ENCODE data around the gene EZR. TPM values are rescaled to one million over a fixed set of nuclear protein-coding genes. Genes with fewer than 3 reads are reported as not detected.

EZR gene
- total RNA-seq, 1 donor from 2014 or later, result 260 TPM

DNA sequence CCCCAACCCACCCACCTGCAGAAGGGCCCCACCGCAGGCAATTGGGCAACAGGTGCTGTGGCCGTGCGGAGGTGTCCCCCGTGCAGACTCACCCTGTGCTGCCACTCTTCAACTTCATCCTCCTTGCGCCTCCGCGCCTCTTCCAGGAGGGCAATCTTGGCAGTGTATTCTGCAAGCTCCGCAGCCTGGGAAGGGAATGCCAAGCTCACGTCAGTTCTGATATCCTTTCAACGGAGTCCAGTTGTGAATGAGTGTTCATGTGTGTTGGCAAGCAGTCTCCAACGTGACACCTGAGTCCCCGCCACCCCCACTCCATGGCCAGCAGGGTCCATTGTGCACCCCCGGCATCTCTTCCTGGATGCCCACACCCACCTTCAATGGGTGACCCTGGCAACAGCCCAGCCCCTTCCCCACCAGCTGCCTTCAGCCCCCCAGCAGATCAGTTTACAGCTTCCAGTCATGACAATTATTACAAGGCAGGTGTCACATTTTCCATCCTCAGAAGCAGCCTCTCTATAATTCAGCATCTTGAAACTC, 49.9 kb downstream of the EZR start:
- TF ChIP-seq, protein P1, sequence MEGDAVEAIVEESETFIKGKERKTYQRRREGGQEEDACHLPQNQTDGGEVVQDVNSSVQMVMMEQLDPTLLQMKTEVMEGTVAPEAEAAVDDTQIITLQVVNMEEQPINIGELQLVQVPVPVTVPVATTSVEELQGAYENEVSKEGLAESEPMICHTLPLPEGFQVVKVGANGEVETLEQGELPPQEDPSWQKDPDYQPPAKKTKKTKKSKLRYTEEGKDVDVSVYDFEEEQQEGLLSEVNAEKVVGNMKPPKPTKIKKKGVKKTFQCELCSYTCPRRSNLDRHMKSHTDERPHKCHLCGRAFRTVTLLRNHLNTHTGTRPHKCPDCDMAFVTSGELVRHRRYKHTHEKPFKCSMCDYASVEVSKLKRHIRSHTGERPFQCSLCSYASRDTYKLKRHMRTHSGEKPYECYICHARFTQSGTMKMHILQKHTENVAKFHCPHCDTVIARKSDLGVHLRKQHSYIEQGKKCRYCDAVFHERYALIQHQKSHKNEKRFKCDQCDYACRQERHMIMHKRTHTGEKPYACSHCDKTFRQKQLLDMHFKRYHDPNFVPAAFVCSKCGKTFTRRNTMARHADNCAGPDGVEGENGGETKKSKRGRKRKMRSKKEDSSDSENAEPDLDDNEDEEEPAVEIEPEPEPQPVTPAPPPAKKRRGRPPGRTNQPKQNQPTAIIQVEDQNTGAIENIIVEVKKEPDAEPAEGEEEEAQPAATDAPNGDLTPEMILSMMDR (IDR thresholded peaks at IDR 0.05), result no peak
- DNase-seq (no peak), ATAC-seq (no peak)
- peaks cover 98% of the 10 kb centered on the region for H3K36me3 ChIP-seq
- intact Hi-C loops (cut with DNase I), result no loop called here
- no peak overlapping the region for H3K4me3 ChIP-seq
- no peaks in the 10 kb centered on the region for H3K27me3 ChIP-seq
- no peak overlapping the region for H3K27ac ChIP-seq
- no peaks in the 10 kb centered on the region for H3K9me3 ChIP-seq
- peaks cover 9% of the 10 kb centered on the region for H3K4me1 ChIP-seq

DNA sequence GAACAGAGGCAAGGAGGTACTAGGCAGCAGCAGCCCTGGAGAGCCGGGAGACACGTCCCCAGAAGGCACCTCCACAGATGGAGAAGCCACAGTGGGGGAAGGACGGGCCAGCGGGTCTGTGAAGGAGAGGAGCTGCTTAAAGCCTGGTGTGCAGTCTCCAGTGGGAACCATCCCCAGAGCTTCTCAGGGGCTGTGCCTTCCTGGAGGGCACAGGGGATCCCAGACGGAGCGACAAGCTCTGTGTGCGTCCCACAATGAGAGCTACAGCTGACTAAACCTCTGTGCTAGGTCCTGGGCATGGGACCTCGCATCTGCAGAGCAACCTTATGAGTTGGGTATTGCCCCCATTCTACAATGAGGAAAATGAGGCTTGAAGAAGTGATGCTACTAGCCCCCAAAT, 50.7 kb downstream of the EZR start:
- TF ChIP-seq, protein P1 (IDR thresholded peaks at IDR 0.05), result no peak
- H3K9me3 ChIP-seq, result no peaks in the 10 kb centered on the region
- H3K4me1 ChIP-seq, result peaks cover 7% of the 10 kb centered on the region
- intact Hi-C loops (cut with DNase I), result no loop called here
- no peaks in the 10 kb centered on the region for H3K27me3 ChIP-seq
- ATAC-seq (no peak), DNase-seq (no peak)
- H3K27ac ChIP-seq, result no peak overlapping the region
- H3K4me3 ChIP-seq, result no peak overlapping the region
- H3K36me3 ChIP-seq, result peaks cover 93% of the 10 kb centered on the region

DNA sequence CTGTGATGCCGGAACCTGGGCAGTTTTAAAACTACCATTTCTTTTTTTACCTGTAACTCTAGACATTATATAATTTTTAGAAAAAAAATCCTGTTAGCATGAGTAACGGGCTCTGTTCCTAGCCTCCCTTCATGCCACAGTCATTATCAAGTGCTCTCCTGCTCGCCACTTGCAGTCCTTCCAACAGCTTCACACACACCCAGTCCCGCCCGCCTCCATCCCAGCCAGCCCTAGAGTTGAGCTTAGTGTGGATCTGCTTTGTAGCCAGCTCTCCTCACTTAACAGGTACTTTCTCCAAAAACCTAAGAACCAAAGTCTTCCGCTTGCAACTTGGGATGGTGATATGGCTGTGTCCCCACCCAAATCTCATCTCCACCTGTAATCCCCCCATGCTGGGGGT, 51.5 kb downstream of the EZR start:
- peak; percentile 25 for DNase-seq
- no peak for ATAC-seq

DNA sequence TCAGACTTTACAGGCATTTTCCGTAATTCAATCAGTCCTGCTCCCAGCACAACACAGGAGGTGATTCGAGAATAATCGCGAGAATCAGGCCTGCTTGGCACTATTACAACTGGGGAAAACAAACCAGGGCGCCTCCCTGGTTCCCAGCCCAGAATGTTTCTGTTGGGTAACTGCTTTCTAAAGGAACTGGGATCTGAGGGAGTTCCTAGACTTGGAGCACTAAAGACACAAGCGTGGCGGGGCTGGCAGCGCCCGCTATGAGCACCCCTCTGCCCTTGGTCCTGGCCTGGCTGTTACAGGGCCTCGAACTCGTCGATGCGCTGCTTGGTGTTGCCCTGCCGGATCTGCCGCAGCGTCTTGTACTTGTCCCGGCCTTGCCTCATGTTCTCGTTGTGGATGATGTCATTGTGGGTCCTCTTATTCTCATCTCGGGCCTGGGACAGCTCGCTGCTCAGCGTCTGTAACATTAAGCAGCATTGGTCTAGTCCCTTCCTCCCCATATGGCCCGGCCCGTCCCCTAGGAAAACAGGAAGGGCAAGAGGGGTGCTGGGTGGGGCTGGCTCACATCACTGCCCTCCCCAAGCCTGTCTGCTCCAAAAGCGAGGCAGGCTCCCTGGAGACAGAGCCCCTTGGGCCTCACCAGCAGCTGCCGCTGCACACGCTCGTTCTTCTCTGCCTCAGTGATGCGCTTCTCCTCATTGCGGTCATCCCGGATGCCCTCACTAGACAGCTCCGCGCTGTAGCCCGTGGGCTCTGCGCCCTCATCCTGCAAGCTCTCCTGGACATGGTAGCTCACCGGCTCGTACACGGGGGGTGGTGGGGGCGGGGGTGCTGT, 52.3 kb downstream of the EZR start:
- no peak overlapping the region for H3K27ac ChIP-seq
- no peak for DNase-seq
- no peak for ATAC-seq
- no peaks in the 10 kb centered on the region for H3K9me3 ChIP-seq
- TF ChIP-seq, protein P1 (IDR thresholded peaks at IDR 0.05), result no peak
- H3K27me3 ChIP-seq, result no peaks in the 10 kb centered on the region
- H3K4me1 ChIP-seq, result no peaks in the 10 kb centered on the region
- H3K36me3 ChIP-seq, result peaks cover 79% of the 10 kb centered on the region
- H3K4me3 ChIP-seq, result no peak overlapping the region
- intact Hi-C loops (cut with DNase I), result no loop called here

More for the DNA sequence above, 51.5 kb downstream of the EZR start:
- intact Hi-C loops (cut with DNase I), result no loop called here
- Histone ChIP-seq H3K9me3 (no peaks in the 10 kb centered on the region), H3K36me3 (peaks cover 87% of the 10 kb centered on the region), H3K27ac (no peak overlapping the region), H3K4me3 (no peak overlapping the region), H3K27me3 (no peaks in the 10 kb centered on the region), H3K4me1 (no peaks in the 10 kb centered on the region)
- TF ChIP-seq, protein P1 (IDR thresholded peaks at IDR 0.05), result no peak

DNA sequence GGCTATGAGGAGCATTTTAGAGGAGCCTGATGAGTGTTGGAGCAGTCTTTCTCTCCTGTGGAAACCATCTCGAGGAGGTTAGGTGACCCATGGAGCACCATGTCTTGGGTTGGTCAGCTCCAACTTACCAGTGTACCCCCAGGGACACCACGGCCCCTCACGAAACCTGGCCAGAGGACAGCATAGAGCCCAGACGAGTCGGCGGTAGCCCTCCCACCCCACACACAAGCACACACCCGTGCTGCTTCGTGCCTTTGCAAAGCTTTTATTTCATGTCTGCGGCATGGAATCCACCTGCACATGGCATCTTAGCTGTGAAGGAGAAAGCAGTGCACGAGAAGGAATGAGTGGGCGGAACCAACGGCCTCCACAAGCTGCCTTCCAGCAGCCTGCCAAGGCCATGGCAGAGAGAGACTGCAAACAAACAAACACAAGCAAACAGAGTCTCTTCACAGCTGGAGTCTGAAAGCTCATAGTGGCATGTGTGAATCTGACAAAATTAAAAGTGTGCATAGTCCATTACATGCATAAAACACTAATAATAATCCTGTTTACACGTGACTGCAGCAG, 53.6 kb downstream of the EZR start:
- no peak for DNase-seq
- Histone ChIP-seq H3K4me3 (no peak overlapping the region), H3K9me3 (no peaks in the 10 kb centered on the region), H3K36me3 (peaks cover 66% of the 10 kb centered on the region), H3K27me3 (no peaks in the 10 kb centered on the region), H3K4me1 (no peaks in the 10 kb centered on the region), H3K27ac (no peak overlapping the region)
- no peak for ATAC-seq
- TF ChIP-seq, protein P1 (IDR thresholded peaks at IDR 0.05), result no peak
- intact Hi-C loops (cut with DNase I), result no loop called here

All from upper lobe of right lung (tissue), 1 donor.